HT-29 (cell line): ENCODE measurements around the gene RBBP6. TPM values are rescaled to one million over a fixed set of nuclear protein-coding genes. Genes with fewer than 3 reads are reported as not detected.
A peak's percentile ranks its signal among the peaks of the same experiment; 100 is the strongest.

Experiments used
- DNase-seq: peaks from one replicate; pipeline ENCODE4 v3.0.0-alpha.2; 2015; ENCODE audit warnings: low spot score
- total RNA-seq: library from RNA; depleted of rRNA; stranded (reverse); fragments of >200 nt; shearing (Covaris generic); gene quantifications from 2 replicates; pipeline ENCODE4 v1.2.3, GENCODE V29; 2014

The RBBP6 gene
- total RNA-seq, 1 experiment from 2014 or later = 16.4 TPM

DNA sequence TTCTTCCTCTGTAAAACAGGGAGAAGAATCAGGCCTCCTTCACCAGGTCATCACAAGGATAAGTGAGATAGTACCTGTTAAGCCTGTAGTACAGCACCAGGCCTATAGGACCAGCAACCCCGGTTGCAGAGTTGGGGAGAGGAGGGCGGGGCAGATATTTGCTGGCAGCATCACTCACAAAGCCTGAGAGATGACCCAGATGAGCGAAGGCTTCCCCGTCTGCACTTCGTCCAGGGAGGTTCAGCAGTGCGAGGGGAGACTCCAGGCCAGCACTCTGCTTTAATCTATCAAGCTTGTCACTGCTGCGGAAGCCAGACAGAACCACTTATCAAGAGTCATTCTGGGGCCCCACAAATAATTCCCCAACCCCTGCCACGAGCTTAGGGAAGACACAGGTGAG, 15.8 kb upstream of the RBBP6 start:
- DNase-seq = no peak

DNA sequence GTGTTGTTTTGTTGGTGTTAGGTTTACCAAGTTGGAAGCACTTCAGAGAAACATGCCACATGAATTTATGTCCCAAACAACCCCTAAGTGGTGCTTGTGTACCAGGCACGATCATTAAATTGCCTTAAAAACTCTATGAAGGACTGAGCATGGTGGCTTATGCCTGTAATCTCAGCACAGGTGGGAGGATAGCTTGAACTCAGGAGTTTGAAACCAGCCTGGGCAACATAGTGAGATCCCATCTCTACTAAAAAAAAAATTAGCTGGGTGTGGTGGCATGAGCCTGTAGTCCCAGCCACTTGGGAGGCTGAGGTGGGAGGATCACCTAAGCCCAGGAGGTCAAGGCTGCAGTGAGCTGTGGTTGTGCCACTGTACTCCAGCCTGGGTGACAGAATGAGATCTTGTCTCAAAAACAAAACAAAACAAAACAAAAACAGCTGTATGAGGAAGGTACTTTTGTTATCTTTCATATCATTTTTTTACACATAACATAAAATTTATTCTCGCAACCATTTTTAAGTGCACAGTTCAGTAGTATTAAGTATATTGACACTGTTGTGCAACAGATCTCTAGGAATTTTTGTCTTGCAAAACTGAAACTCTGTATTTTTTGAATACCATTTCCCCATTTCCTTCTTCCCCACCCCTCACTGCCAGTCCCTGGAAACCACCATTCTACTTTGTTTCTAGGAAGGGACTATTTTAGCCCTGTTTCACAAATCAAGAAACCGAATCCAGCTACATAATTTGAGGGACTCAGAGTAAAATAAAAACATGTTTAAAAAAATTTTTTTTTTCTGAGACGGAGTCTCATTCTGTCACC, 14.3 kb upstream of the RBBP6 start:
- DNase-seq = no peak

- peak; percentile 68 for DNase-seq
These were observed 13.3 kb upstream of the RBBP6 start for GRCh38 chr16:24525970-24526559.

- no peak for DNase-seq
These were observed 12.5 kb upstream of the RBBP6 start for GRCh38 chr16:24526701-24527495.

GRCh38 chr16:24531166-24531565, 8.2 kb upstream of the RBBP6 start:
- no peak for DNase-seq

DNA sequence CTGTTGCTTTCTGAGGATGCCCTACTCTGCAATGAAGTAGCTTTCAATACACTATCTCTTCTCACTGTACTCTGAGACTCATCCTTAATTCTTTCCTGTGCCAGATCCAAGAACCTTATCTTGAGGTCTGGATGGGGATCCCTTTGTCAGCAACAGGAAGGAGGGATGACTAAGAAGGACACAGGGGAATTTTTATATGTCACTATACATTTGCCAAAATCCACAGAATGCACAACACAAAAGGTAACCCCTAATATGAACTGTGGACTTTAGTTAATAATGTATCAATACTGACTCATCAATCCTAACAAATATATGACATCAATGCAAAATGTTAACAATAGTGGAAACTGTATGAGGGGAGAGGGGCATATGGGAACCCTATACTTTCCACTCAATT, 4.7 kb upstream of the RBBP6 start:
- no peak for DNase-seq

- no peak for DNase-seq
These were observed 3.5 kb upstream of the RBBP6 start for GRCh38 chr16:24535827-24536226.

GRCh38 chr16:24536671-24537070, 2.7 kb upstream of the RBBP6 start:
- DNase-seq = no peak

DNA sequence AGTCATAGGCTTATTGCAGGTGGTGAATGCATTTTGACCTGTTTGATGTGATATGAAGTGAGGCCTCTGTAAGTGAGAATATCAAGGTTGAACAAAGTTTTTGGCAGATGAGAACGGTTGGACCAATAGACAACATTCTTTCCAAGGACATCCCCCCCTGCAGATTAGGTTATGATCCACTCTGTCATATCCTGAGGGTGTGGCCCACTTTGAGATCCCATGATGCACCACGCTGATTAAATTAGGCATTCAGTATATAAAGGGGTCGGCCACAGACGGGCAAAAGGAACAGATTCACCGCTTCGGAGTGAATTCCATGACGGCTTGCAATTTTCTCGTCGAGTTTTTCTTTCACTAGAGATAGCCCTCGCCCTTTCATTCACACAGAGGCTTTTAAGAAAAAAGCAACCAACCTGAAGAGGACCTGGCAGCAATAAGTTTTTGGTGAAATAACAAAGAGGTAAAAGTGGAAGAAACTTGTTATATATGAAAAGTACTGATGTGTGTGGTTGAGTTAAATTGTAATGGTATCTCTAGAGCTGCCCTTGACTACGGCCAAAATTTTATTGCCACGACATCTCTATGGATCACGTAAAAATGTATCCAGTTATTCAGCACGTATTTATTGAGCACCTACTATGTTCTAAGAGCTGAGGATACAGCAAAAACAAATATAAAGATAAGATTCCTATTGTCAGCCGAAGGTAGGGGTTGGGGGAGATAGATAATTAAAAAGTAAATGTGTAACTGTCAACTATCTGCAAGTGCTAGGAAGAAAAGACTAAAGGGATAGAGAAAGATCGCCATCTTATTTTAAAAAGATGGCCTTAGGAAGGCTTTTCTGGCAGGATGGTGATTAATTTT, 1.7 kb upstream of the RBBP6 start:
- no peak for DNase-seq

- DNase-seq = peak; percentile 81
These were observed 541 bp upstream of the RBBP6 start for GRCh38 chr16:24538756-24539294.

DNA sequence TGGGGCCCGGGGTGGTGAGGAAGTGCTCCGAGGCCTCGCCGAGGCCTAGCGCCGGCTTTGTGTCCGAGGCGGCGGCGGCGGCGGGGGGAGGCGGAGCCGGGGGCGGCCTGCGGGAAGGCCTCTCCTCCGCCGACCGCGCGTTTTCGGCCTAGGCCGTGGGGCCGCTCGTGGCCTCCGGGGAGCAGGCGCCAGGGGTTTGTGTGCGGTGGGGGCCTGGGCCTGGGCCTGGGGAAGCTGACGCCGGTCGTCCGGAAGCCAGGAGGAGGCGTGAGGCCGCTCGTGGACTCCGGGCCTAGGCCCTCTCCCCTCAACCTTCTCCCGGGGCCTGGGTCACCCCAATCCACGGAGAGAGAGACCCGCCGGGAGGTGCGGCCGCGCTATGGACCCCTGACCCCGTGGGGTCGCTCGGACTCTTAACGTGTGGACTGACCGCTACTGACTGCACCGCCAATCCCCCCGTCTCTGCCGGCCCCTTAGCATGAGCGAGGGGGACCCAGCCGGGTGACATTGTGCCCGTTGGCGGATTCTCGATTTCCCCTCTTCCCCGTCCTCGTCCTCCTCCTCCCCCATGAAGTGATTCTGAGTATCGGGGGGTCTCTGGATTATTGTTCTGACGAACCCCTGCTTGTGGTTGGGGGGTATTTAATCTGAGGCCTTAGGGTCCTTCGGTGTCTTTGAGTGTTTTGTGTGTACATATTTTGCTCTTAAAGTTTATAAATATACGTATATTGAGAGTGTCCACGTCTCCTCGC, 660 bp downstream of the RBBP6 start:
- peak; percentile 45 for DNase-seq

DNA sequence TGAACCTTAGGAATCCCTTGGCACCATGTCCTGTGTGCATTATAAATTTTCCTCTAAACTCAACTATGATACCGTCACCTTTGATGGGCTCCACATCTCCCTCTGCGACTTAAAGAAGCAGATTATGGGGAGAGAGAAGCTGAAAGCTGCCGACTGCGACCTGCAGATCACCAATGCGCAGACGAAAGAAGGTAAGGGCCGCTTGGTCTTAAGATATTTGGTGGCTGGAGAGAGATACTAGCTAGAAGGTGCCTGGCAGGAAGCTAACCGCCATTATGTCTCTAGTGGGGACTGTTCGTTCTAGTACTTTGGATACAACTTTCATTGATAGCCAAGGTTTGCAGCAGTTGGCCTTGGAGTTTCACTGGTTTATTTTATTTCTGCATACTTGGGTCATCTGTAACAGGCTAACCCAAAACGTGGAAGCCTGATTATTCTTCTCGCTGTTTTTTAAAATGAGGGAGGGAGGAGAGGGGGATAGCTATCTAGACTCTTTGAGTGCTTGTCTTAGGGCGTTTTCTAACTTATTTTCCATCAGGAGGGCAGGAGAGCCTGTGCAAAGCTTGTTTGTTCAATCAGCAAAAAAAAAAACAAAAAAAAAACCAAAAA, 1.3 kb downstream of the RBBP6 start:
- DNase-seq = peak; percentile 44

GRCh38 chr16:24541233-24541933, 2.0 kb downstream of the RBBP6 start:
- peak; percentile 5 for DNase-seq

- no peak for DNase-seq
These were observed 4.6 kb downstream of the RBBP6 start for GRCh38 chr16:24543949-24544348.

GRCh38 chr16:24544640-24545039, 5.3 kb downstream of the RBBP6 start:
- no peak for DNase-seq

- DNase-seq = no peak
These were observed 10.9 kb downstream of the RBBP6 start for GRCh38 chr16:24550295-24550694.

GRCh38 chr16:24552705-24553246, 13.4 kb downstream of the RBBP6 start:
- DNase-seq = no peak

- DNase-seq = no peak
These were observed 14.6 kb downstream of the RBBP6 start for GRCh38 chr16:24553983-24554382.

GRCh38 chr16:24555346-24555872, 16.0 kb downstream of the RBBP6 start:
- no peak for DNase-seq
